Epidermal melanocyte (primary cell): Measurements from ENCODE around the gene NDUFA9.

Experiments
- DNase-seq: peaks from one replicate; pipeline ENCODE4 v3.0.0; 2011; ENCODE audit warnings: low spot score; ENCODE audit not compliant: insufficient read length

The NDUFA9 gene

DNA sequence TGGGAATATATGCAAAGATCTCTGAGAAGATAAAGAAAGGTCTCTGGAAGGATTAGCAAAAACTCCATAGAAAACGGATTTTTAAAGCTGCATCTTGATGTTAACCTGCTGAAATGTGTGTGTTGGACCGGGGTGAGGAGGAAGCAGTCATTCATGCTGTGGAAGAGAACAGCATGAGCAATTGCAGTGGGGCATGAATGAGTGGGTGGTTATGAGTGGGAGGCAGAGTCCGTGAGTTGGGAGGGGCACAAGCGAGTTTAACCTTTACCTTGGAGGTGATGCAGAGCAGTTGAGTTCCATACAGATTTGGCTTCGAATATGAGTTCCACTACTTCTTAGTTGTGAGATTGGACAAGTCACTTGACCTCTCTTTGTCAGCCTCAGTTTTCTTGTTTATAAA lies 41.8 kb downstream of the NDUFA9 start:
- no peak for DNase-seq
